Hepatocyte (in vitro differentiated cells): ENCODE measurements around the gene SIGLEC5.

ENCODE experiments used
- EZH2phosphoT487 ChIP-seq: fragments of 200-600 bp; sonication (generic); IDR thresholded peaks from one replicate; pipeline ENCODE4 v1.6.1; 2018; ENCODE audit warnings: antibody characterized with exemption, mild to moderate bottlenecking, low read depth, moderate library complexity; ENCODE audit not compliant: unreplicated experiment, severe bottlenecking
- TF ChIP-seq, protein P1 (sequence below): fragments of 200-600 bp; sonication (generic); IDR thresholded peaks from 2 replicates; pipeline ENCODE4 v1.5.1; 2016; ENCODE audit warnings: antibody characterized with exemption, mild to moderate bottlenecking; ENCODE audit not compliant: poor library complexity

DNA sequence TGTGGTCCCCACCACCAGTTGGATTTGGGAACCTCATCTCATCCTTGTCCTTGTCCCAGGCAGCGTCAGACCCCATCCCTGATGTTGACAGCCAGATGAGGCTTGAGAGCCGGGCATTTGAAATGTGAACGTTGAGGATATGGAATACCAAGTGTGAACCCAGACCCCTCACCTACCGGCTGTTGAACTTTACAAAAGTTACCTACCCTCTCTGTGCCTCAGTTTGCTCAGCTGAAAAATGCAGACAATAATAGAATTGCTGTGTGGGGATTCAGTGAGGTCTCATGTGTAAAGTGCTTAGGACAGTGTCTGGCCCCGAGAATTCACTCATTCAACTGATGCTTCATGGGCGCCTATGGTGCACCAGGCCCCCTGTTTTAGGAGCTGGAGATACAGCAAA, 17.1 kb upstream of the SIGLEC5 start:
- TF ChIP-seq, protein P1, sequence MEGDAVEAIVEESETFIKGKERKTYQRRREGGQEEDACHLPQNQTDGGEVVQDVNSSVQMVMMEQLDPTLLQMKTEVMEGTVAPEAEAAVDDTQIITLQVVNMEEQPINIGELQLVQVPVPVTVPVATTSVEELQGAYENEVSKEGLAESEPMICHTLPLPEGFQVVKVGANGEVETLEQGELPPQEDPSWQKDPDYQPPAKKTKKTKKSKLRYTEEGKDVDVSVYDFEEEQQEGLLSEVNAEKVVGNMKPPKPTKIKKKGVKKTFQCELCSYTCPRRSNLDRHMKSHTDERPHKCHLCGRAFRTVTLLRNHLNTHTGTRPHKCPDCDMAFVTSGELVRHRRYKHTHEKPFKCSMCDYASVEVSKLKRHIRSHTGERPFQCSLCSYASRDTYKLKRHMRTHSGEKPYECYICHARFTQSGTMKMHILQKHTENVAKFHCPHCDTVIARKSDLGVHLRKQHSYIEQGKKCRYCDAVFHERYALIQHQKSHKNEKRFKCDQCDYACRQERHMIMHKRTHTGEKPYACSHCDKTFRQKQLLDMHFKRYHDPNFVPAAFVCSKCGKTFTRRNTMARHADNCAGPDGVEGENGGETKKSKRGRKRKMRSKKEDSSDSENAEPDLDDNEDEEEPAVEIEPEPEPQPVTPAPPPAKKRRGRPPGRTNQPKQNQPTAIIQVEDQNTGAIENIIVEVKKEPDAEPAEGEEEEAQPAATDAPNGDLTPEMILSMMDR: no peak
- TF ChIP-seq EZH2phosphoT487: no peak
